Glomerular visceral epithelial cell (primary cell): Measurements from ENCODE around the gene SPTAN1.
"Not testable (repeated sequence)": the region's sequence is repeated elsewhere in the genome, so short reads cannot be mapped to it uniquely, and the experiment has no call there.

Experiments
- DNase-seq: peaks from one replicate; pipeline ENCODE4 v3.0.0-alpha.2; 2016; ENCODE audit errors: extremely low spot score

Gene SPTAN1

GRCh38 chr9:128552744-128553440 lies 505 bp downstream of the SPTAN1 start:
- no peak for DNase-seq

- peak; percentile 56 for DNase-seq
These were observed 1.3 kb downstream of the SPTAN1 start for GRCh38 chr9:128553728-128554127.

- peak; percentile 91 for DNase-seq
These were observed 1.9 kb downstream of the SPTAN1 start for GRCh38 chr9:128554155-128554862.

GRCh38 chr9:128555180-128555721 lies 2.9 kb downstream of the SPTAN1 start:
- peak; percentile 77 for DNase-seq

- DNase-seq = no peak
These were observed 3.9 kb downstream of the SPTAN1 start for GRCh38 chr9:128556276-128556675.

- no peak for DNase-seq
These were observed 4.7 kb downstream of the SPTAN1 start for GRCh38 chr9:128556926-128557634.

- DNase-seq = peak; percentile 90
These were observed 6.3 kb downstream of the SPTAN1 start for GRCh38 chr9:128558431-128559310.

- no peak for DNase-seq
These were observed 13.2 kb downstream of the SPTAN1 start for GRCh38 chr9:128565578-128565977.

- no peak for DNase-seq
These were observed 16.2 kb downstream of the SPTAN1 start for GRCh38 chr9:128568470-128569078.

- DNase-seq = no peak
These were observed 23.1 kb downstream of the SPTAN1 start for GRCh38 chr9:128575469-128575868.

- no peak for DNase-seq
These were observed 23.5 kb downstream of the SPTAN1 start for GRCh38 chr9:128575916-128576315.

GRCh38 chr9:128577206-128577605 lies 24.8 kb downstream of the SPTAN1 start:
- DNase-seq = no peak

- DNase-seq = no peak
These were observed 26.8 kb downstream of the SPTAN1 start for GRCh38 chr9:128579194-128579593.

- DNase-seq = no peak
These were observed 28.3 kb downstream of the SPTAN1 start for GRCh38 chr9:128580731-128581130.

- DNase-seq = not testable (repeated sequence)
These were observed 32.8 kb downstream of the SPTAN1 start for GRCh38 chr9:128585155-128585554.

- not testable (repeated sequence) for DNase-seq
These were observed 34.5 kb downstream of the SPTAN1 start for GRCh38 chr9:128586934-128587333.

GRCh38 chr9:128587453-128587852 lies 35.1 kb downstream of the SPTAN1 start:
- DNase-seq = no peak

GRCh38 chr9:128588581-128589233 lies 36.3 kb downstream of the SPTAN1 start:
- no peak for DNase-seq

GRCh38 chr9:128593039-128593438 lies 40.7 kb downstream of the SPTAN1 start:
- no peak for DNase-seq

GRCh38 chr9:128593856-128594255 lies 41.5 kb downstream of the SPTAN1 start:
- no peak for DNase-seq
